A549 (cell line): ENCODE measurements around the gene DDX10. TPM values are rescaled to one million over a fixed set of nuclear protein-coding genes. Genes with fewer than 3 reads are reported as not detected.

Experiments used
- ATAC-seq, 2 experiments: fragments of 200-7000 bp in 1 of 2; fragments of >200 bp in 1 of 2; cut with Nextera tagmentation in 1 of 2; cut with Tn5 transposase in 1 of 2; 3 replicates each; pipeline versions ENCODE4 v1.8.0 to v1.9.1; 2018 to 2020; ENCODE audit warnings: mild to moderate bottlenecking in 1 of 2, moderate library complexity in 1 of 2
- CTCF ChIA-PET: fragments of 300-600 bp; sonication (Branson Sonifier 250); formaldehyde crosslinking; extraction: SDS; loops from one replicate; lab custom pipeline; 2021; ENCODE audit warnings: antibody characterized with exemption, inconsistent platforms; lab: Yijun Ruan, JAX
- POLR2A ChIA-PET: fragments of 350-600 bp; formaldehyde crosslinking; extraction: SDS; loops from one replicate; lab custom pipeline; 2021; ENCODE audit warnings: antibody characterized with exemption, inconsistent platforms; lab: Yijun Ruan, JAX
- DNase-seq, 2 experiments: peaks; one replicate each; pipeline versions ENCODE4 v3.0.0 to v3.0.0-alpha.2; 2011 to 2016; ENCODE audit warnings: low read depth in 1 of 2, low spot score in 1 of 2
- FAIRE-seq: peaks from 2 replicates; lab custom pipeline; 2011; peaks lifted over from hg19 to GRCh38; lab: Jason Lieb, UNC
- H3K27ac ChIP-seq, 2 experiments: fragments of >200 bp; sonication (Bioruptor Twin); formaldehyde crosslinking; 3 replicates each; pipeline ENCODE4 v1.5.1; 2016 to 2017
- H3K4me1 ChIP-seq: fragments of >200 bp; sonication (Bioruptor Twin); formaldehyde crosslinking; 3 replicates; pipeline ENCODE4 v1.6.1; 2016
- H3K4me2 ChIP-seq: fragments of >200 bp; sonication (Bioruptor Twin); formaldehyde crosslinking; 3 replicates; pipeline ENCODE4 v1.6.1; 2016
- H3K4me3 ChIP-seq: fragments of >200 bp; sonication (Bioruptor Twin); formaldehyde crosslinking; 3 replicates; pipeline ENCODE4 v1.5.1; 2016
- H3K9me3 ChIP-seq: fragments of >200 bp; sonication (Bioruptor Twin); formaldehyde crosslinking; 3 replicates; pipeline ENCODE4 v1.6.1; 2016
- BHLHE40 ChIP-seq: IDR thresholded peaks from 2 replicates; pipeline ENCODE4 v1.6.1; 2012; ENCODE audit warnings: low read depth, low read length, inconsistent platforms
- CBX2 ChIP-seq: fragments of 200-600 bp; sonication (generic); IDR thresholded peaks from 2 replicates; pipeline ENCODE4 v1.6.1; 2016; ENCODE audit warnings: low read depth, mild to moderate bottlenecking, borderline replicate concordance
- CBX8 ChIP-seq: fragments of 200-600 bp; sonication (generic); IDR thresholded peaks from 2 replicates; pipeline ENCODE4 v1.6.1; 2016
- CEBPB ChIP-seq, 2 experiments: fragments of >200 bp in 1 of 2; sonication (Bioruptor Twin) in 1 of 2; formaldehyde crosslinking in 1 of 2; IDR thresholded peaks; 2 replicates each; pipeline ENCODE4 v1.6.1; 2012 to 2016
- EP300 ChIP-seq, 2 experiments: fragments of >200 bp; sonication (Bioruptor Twin); formaldehyde crosslinking; IDR thresholded peaks; 2 replicates in 1 of 2; 3 replicates in 1 of 2; pipeline ENCODE4 v1.6.1; 2016 to 2017
- HDAC2 ChIP-seq: fragments of 200-600 bp; sonication (generic); IDR thresholded peaks from 2 replicates; pipeline ENCODE4 v1.6.1; 2016
- HMGXB4 ChIP-seq: fragments of 250-450 bp; sonication (Bioruptor Pico); IDR thresholded peaks from 2 replicates; pipeline ENCODE4 v1.5.0; 2021; ENCODE audit warnings: mild to moderate bottlenecking, moderate library complexity, borderline replicate concordance
- HOXA7 ChIP-seq: fragments of 250-450 bp; sonication (Bioruptor Pico); IDR thresholded peaks from 2 replicates; pipeline ENCODE4 v1.5.0; 2020; ENCODE audit warnings: mild to moderate bottlenecking, moderate library complexity
- HOXB13 ChIP-seq: fragments of 250-450 bp; sonication (Bioruptor Pico); IDR thresholded peaks from 2 replicates; pipeline ENCODE4 v1.5.0; 2020; ENCODE audit warnings: low read depth, mild to moderate bottlenecking, moderate library complexity
- HOXB5 ChIP-seq: fragments of 250-450 bp; sonication (Bioruptor Pico); IDR thresholded peaks from 2 replicates; pipeline ENCODE4 v1.5.0; 2020; ENCODE audit warnings: mild to moderate bottlenecking, moderate library complexity
- MAFK ChIP-seq: fragments of 450-650 bp; IDR thresholded peaks from 2 replicates; pipeline ENCODE4 v1.6.1; 2014; ENCODE audit not compliant: partially characterized antibody
- MYC ChIP-seq: IDR thresholded peaks from 2 replicates; pipeline ENCODE4 v1.6.1; 2012; ENCODE audit warnings: mild to moderate bottlenecking, inconsistent platforms, low read length, improper control_type of control experiment, borderline replicate concordance
- NR3C1 ChIP-seq: fragments of >200 bp; sonication (Bioruptor Twin); formaldehyde crosslinking; IDR thresholded peaks from 3 replicates; pipeline ENCODE4 v1.6.1; 2017
- RCOR1 ChIP-seq: fragments of 150-350 bp; IDR thresholded peaks from 2 replicates; pipeline ENCODE4 v1.6.1; 2014; ENCODE audit warnings: antibody characterized with exemption, low read length, low read depth
- RFX5 ChIP-seq: fragments of 450-650 bp; IDR thresholded peaks from 2 replicates; pipeline ENCODE4 v1.7.1; 2014; ENCODE audit warnings: antibody characterized with exemption, mild to moderate bottlenecking, moderate library complexity
- SREBF2 ChIP-seq: fragments of 450-650 bp; IDR thresholded peaks from 2 replicates; pipeline ENCODE4 v1.6.1; 2014; ENCODE audit warnings: mild to moderate bottlenecking, moderate library complexity
- TFCP2L1 ChIP-seq: fragments of 250-450 bp; sonication (Bioruptor Pico); IDR thresholded peaks from 2 replicates; pipeline ENCODE4 v1.5.0; 2021; ENCODE audit warnings: mild to moderate bottlenecking
- ZC3H11A ChIP-seq: fragments of 450-650 bp; IDR thresholded peaks from 2 replicates; pipeline ENCODE4 v1.6.1; 2014; ENCODE audit warnings: antibody characterized with exemption, mild to moderate bottlenecking
- ZNF302 ChIP-seq: fragments of 250-450 bp; sonication (Bioruptor Pico); IDR thresholded peaks from 2 replicates; pipeline ENCODE4 v1.9.0; 2021; ENCODE audit warnings: inconsistent platforms, mild to moderate bottlenecking, moderate library complexity
- WGBS: methylation state at CpG from one replicate; pipeline ENCODE4 v1.1.6; 2017; ENCODE audit errors: missing lambda C conversion rate; 5-methylcytosine and 5-hydroxymethylcytosine counted together
- polyA plus RNA-seq, 4 experiments: library from polyadenylated mRNA; depleted of rRNA in 3 of 4; stranded (reverse); fragments of >200 nt; fragmentation: RNase III in 1 of 4; extraction: RNeasy Plus Mini Kit Qiagen cat#74134 plus additional on column Dnase treatment in 1 of 4; gene quantifications; 2 replicates in 3 of 4; 3 replicates in 1 of 4; pipeline ENCODE4 v1.2.3, GENCODE V29; 2011 to 2017
- TF ChIP-seq, protein P1 (sequence below): fragments of >200 bp; sonication (Bioruptor Twin); formaldehyde crosslinking; IDR thresholded peaks from 3 replicates; pipeline ENCODE4 v1.6.1; 2016
- TF ChIP-seq, protein P2 (sequence below): fragments of >200 bp; sonication (Bioruptor Twin); formaldehyde crosslinking; IDR thresholded peaks from 2 replicates; pipeline ENCODE4 v1.6.1; 2016
- TF ChIP-seq, protein P3 (sequence below): IDR thresholded peaks from 2 replicates; pipeline ENCODE4 v1.6.1; 2012
- TF ChIP-seq, protein P4 (sequence below): fragments of 450-650 bp; IDR thresholded peaks from 2 replicates; pipeline ENCODE4 v1.6.1; 2014; ENCODE audit warnings: antibody characterized with exemption

The DDX10 gene
- polyA plus RNA-seq, 2 of the 4 experiments (the other 2 are of a cell fraction), result 46.0 to 189 TPM

DNA sequence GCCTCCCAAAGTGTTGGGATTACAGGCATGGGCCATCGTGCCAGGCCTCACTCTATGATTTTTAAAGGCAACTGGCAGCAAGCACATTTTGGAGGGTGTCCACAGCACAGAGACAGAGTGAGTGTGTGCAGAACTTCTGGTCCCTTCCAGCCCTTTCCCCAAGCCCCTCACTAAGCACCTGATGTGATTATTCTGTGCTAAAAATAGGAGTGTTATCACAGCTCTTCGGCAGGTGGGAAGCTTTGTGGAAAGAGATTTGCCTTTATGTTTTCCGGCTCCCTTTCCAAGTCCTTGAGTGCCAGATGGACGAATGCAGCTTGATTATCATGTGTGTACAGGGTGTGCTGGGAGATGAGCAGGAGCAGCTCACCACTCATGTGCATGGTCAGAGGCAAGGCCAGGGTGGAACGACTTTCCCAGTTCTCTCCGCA lies 310.8 kb downstream of the DDX10 start:
- POLR2A ChIA-PET, result no interaction called here
- FAIRE-seq, result no peak
- H3K4me2 ChIP-seq, result no peak overlapping the region
- WGBS, result 78% methylated on average over 6 of the region's 6 CpGs
- H3K4me3 ChIP-seq, result no peak overlapping the region
- TF ChIP-seq, protein P1, sequence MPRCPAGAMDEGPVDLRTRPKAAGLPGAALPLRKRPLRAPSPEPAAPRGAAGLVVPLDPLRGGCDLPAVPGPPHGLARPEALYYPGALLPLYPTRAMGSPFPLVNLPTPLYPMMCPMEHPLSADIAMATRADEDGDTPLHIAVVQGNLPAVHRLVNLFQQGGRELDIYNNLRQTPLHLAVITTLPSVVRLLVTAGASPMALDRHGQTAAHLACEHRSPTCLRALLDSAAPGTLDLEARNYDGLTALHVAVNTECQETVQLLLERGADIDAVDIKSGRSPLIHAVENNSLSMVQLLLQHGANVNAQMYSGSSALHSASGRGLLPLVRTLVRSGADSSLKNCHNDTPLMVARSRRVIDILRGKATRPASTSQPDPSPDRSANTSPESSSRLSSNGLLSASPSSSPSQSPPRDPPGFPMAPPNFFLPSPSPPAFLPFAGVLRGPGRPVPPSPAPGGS, result no peak
- TF ChIP-seq HOXB5 (CRISPR knock-in tag), result no peak
- TF ChIP-seq, protein P2, sequence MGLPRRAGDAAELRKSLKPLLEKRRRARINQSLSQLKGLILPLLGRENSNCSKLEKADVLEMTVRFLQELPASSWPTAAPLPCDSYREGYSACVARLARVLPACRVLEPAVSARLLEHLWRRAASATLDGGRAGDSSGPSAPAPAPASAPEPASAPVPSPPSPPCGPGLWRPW, result no peak
- TF ChIP-seq CBX8, result no peak
- no peak for TF ChIP-seq BHLHE40
- TF ChIP-seq HMGXB4 (CRISPR knock-in tag), result no peak
- no peak for TF ChIP-seq RCOR1
- TF ChIP-seq HDAC2, result no peak
- TF ChIP-seq MYC, result no peak
- TF ChIP-seq HOXB13 (CRISPR knock-in tag), result no peak
- TF ChIP-seq, protein P3, sequence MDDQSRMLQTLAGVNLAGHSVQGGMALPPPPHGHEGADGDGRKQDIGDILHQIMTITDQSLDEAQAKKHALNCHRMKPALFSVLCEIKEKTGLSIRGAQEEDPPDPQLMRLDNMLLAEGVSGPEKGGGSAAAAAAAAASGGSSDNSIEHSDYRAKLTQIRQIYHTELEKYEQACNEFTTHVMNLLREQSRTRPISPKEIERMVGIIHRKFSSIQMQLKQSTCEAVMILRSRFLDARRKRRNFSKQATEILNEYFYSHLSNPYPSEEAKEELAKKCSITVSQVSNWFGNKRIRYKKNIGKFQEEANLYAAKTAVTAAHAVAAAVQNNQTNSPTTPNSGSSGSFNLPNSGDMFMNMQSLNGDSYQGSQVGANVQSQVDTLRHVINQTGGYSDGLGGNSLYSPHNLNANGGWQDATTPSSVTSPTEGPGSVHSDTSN, result no peak
- no peak for TF ChIP-seq HOXA7 (CRISPR knock-in tag)
- H3K4me1 ChIP-seq, result peaks cover 26% of the 10 kb centered on the region
- DNase-seq, result no peak
- H3K9me3 ChIP-seq, result no peaks in the 10 kb centered on the region
- CTCF ChIA-PET, result interaction anchor here (0.6 kb wide), 1 partner anchor 56 kb away, joined by 3 read pairs; no protein-coding TSS in a partner anchor
- ATAC-seq, result no peak
- peak overlapping the region in 1 of 2 experiments; percentile 88; a peak in 3 of 6 replicates for H3K27ac ChIP-seq

DNA sequence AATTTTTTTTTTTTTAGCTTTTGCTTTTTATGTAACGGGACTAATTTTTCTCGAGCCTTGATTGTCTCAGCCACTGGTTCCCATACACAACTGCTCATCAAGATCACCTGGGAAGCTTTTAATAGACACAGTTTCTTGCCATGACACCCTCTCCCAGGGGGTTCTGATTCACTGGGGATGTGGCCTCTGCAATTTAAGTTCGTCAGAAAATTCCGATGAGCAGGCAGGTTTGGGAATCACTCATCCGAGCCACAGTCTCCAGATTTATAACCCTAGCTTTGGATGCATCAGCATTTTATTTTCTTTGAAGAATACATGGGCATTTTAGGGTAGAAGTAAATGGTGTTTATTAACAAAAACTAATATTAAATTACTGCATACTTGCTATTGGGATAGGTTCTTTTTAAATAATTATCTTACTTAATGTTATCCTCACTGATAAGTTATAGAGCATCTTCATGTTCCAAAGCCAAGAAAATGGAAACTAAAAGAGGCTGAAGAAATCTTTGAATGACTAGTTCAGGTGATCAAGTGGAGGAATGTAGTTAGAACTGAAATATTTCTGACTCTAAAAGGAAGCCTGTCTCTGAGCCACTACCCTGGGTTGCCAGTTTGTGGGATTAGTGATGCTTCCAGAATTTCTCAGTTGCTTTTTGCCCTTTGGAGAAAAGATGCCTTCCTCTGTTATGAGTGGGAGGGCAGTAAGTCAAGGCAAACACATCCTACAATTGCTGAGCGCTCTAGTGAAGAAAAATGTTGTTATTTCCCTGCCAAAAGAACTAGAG lies 319.0 kb downstream of the DDX10 start:
- CTCF ChIA-PET, result no interaction called here
- Histone ChIP-seq H3K4me2 (no peak overlapping the region), H3K4me1 (no peaks in the 10 kb centered on the region), H3K4me3 (no peak overlapping the region), H3K9me3 (no peaks in the 10 kb centered on the region)
- ATAC-seq, result no peak
- no peak for FAIRE-seq
- DNase-seq, result no peak
- TF ChIP-seq CEBPB (IDR thresholded peaks at IDR 0.05) (no peak), MAFK (peak; percentile 2)
- TF ChIP-seq, all 56 proteins: peak for 1
- POLR2A ChIA-PET, result no interaction called here
- H3K27ac ChIP-seq, result no peak overlapping the region
- 65% methylated on average over 6 of the region's 6 CpGs for WGBS

DNA sequence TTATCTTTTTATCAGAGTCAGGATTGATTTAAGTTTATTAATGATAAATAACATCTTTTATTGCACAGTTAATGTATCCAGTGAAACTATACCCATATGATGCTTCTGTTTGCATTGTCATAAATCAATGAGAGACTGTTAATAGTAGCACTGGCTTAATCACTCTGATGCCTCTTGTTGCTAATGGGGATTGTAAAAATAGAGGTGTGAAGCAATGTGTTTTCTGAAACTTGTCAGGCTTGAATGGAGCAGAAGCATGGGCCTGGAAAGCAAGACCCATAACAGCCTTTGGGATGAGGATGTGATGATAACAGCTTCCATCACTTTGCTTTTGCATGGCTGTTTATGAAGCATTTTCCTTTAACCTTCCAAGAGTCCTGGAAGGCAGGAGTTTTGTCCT lies 319.7 kb downstream of the DDX10 start:
- no peak for TF ChIP-seq RFX5
- TF ChIP-seq TFCP2L1 (CRISPR knock-in tag), result no peak
- no peak for TF ChIP-seq CBX2
- TF ChIP-seq HOXA7 (CRISPR knock-in tag), result no peak
- no peak for TF ChIP-seq NR3C1
- TF ChIP-seq ZNF302, result no peak
- TF ChIP-seq, protein P4, sequence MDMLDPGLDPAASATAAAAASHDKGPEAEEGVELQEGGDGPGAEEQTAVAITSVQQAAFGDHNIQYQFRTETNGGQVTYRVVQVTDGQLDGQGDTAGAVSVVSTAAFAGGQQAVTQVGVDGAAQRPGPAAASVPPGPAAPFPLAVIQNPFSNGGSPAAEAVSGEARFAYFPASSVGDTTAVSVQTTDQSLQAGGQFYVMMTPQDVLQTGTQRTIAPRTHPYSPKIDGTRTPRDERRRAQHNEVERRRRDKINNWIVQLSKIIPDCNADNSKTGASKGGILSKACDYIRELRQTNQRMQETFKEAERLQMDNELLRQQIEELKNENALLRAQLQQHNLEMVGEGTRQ, result no peak
- TF ChIP-seq HMGXB4 (CRISPR knock-in tag), result no peak
- no peak for TF ChIP-seq EP300 (IDR thresholded peaks at IDR 0.05)
- no peak for TF ChIP-seq RCOR1
- no peak for TF ChIP-seq SREBF2
- TF ChIP-seq, protein P3, result no peak
- TF ChIP-seq ZC3H11A, result no peak
- Histone ChIP-seq H3K4me1 (no peaks in the 10 kb centered on the region), H3K9me3 (no peaks in the 10 kb centered on the region), H3K4me2 (no peak overlapping the region), H3K27ac (no peak overlapping the region), H3K4me3 (no peak overlapping the region)
- no peak for FAIRE-seq
- DNase-seq, result no peak
- CTCF ChIA-PET, result interaction anchor here (0.7 kb wide), 1 partner anchor 335 kb away, joined by 3 read pairs; no protein-coding TSS in a partner anchor
- POLR2A ChIA-PET, result no interaction called here
- no peak for ATAC-seq
